Fibroblast of gingiva (primary cell): Measurements from ENCODE around the gene B3GNT9.

Experiments
- DNase-seq: peaks from one replicate; pipeline ENCODE4 v3.0.0-alpha.2; 2011; ENCODE audit warnings: low read depth

The B3GNT9 gene

GRCh38 chr16:67185651-67186134, 34.9 kb upstream of the B3GNT9 start:
- no peak for DNase-seq

GRCh38 chr16:67184995-67185650, 34.3 kb upstream of the B3GNT9 start:
- peak; percentile 85 for DNase-seq

- DNase-seq: no peak
Observed at GRCh38 chr16:67184453-67184994, 33.7 kb upstream of the B3GNT9 start.

- peak; percentile 97 for DNase-seq
Observed at GRCh38 chr16:67183627-67184452, 33.0 kb upstream of the B3GNT9 start, which contains the start of gene MATCAP1. MATCAP1 (minus strand) TSS chr16:67183963; CDS start chr16:67180610, 3,353 bp downstream.

- no peak for DNase-seq
Observed at GRCh38 chr16:67183284-67183626, 32.5 kb upstream of the B3GNT9 start.

- DNase-seq: no peak
Observed at GRCh38 chr16:67182288-67182687, 31.5 kb upstream of the B3GNT9 start.

GRCh38 chr16:67181346-67181745, 30.5 kb upstream of the B3GNT9 start:
- peak; percentile 84 for DNase-seq

- DNase-seq: no peak
Observed at GRCh38 chr16:67180166-67180565, 29.4 kb upstream of the B3GNT9 start.

- DNase-seq: no peak
Observed at GRCh38 chr16:67179421-67180080, 28.8 kb upstream of the B3GNT9 start.

GRCh38 chr16:67177743-67178699, 27.2 kb upstream of the B3GNT9 start:
- DNase-seq: peak; percentile 54

GRCh38 chr16:67176662-67177061, 25.9 kb upstream of the B3GNT9 start:
- no peak for DNase-seq

GRCh38 chr16:67174706-67175231, 24.0 kb upstream of the B3GNT9 start:
- DNase-seq: no peak

GRCh38 chr16:67173808-67174705, 23.3 kb upstream of the B3GNT9 start:
- peak; percentile 92 for DNase-seq

GRCh38 chr16:67173323-67173722, 22.5 kb upstream of the B3GNT9 start:
- no peak for DNase-seq

GRCh38 chr16:67170949-67171649, 20.3 kb upstream of the B3GNT9 start:
- peak; percentile 36 for DNase-seq

- DNase-seq: peak; percentile 85
Observed at GRCh38 chr16:67170168-67170948, 19.6 kb upstream of the B3GNT9 start, which contains the start of gene NOL3. NOL3 (plus strand) TSS chr16:67170538.

- no peak for DNase-seq
Observed at GRCh38 chr16:67169642-67170167, 18.9 kb upstream of the B3GNT9 start.

GRCh38 chr16:67169011-67169451, 18.2 kb upstream of the B3GNT9 start:
- DNase-seq: no peak
